DND-41 (cell line): ENCODE results near the gene EIPR1.

Experiments used
- ATAC-seq: fragments of 200-7000 bp; cut with Tn5 transposase; 3 replicates; pipeline ENCODE4 v1.9.1; 2021; ENCODE audit warnings: low read depth; ENCODE audit not compliant: insufficient read depth
- DNase-seq: peaks from one replicate; pipeline ENCODE4 v3.0.0-alpha.2; 2020
- H2AFZ ChIP-seq: 2 replicates; pipeline ENCODE4 v1.6.0; 2012; ENCODE audit warnings: low read depth, low read length
- H3K27ac ChIP-seq: 2 replicates; pipeline ENCODE4 v1.5.1; 2012; ENCODE audit warnings: low read length, inconsistent platforms
- H3K27me3 ChIP-seq: fragments of 200-600 bp; sonication (generic); 2 replicates; pipeline ENCODE4 v1.6.0; 2012; ENCODE audit warnings: low read length, mild to moderate bottlenecking, inconsistent platforms; ENCODE audit not compliant: insufficient read depth, poor library complexity
- H3K36me3 ChIP-seq: 2 replicates; pipeline ENCODE4 v1.5.1; 2012; ENCODE audit warnings: low read length, inconsistent platforms; ENCODE audit not compliant: insufficient read depth
- H3K4me1 ChIP-seq: 2 replicates; pipeline ENCODE4 v1.5.1; 2012; ENCODE audit warnings: mild to moderate bottlenecking, low read length; ENCODE audit not compliant: insufficient read depth
- H3K4me2 ChIP-seq: 2 replicates; pipeline ENCODE4 v1.6.0; 2012; ENCODE audit warnings: mild to moderate bottlenecking, moderate library complexity, low read length, inconsistent platforms; ENCODE audit not compliant: insufficient read depth
- H3K4me3 ChIP-seq, 2 experiments: fragments of 200-600 bp in 1 of 2; shearing (Covaris generic) in 1 of 2; 2 replicates each; pipeline ENCODE4 v1.5.1; 2012 to 2016; ENCODE audit warnings: inconsistent platforms in 2 of 2, low read length in 2 of 2, mild to moderate bottlenecking in 2 of 2, low read depth in 1 of 2, moderate library complexity in 1 of 2
- H3K79me2 ChIP-seq: 2 replicates; pipeline ENCODE4 v1.6.0; 2012; ENCODE audit warnings: low read length, inconsistent platforms; ENCODE audit not compliant: insufficient read depth
- H3K9ac ChIP-seq: 2 replicates; pipeline ENCODE4 v1.6.0; 2012; ENCODE audit warnings: low read depth, mild to moderate bottlenecking, inconsistent platforms, low read length, moderate library complexity
- H3K9me3 ChIP-seq: 2 replicates; pipeline ENCODE4 v1.5.1; 2012; ENCODE audit warnings: low read length, moderate library complexity, mild to moderate bottlenecking, inconsistent platforms; ENCODE audit not compliant: insufficient read depth, severe bottlenecking
- H4K20me1 ChIP-seq: 2 replicates; pipeline ENCODE4 v1.6.0; 2012; ENCODE audit warnings: low read length; ENCODE audit not compliant: insufficient read depth
- EZH2 ChIP-seq: IDR thresholded peaks from 3 replicates; pipeline ENCODE4 v1.6.1; 2012; ENCODE audit warnings: borderline replicate concordance, low read depth, mild to moderate bottlenecking, moderate library complexity, low read length, inconsistent platforms; ENCODE audit not compliant: severe bottlenecking
- TF ChIP-seq, protein P1 (sequence below): IDR thresholded peaks from 2 replicates; pipeline ENCODE4 v1.5.1; 2012; ENCODE audit warnings: borderline replicate concordance, low read length, moderate library complexity, mild to moderate bottlenecking; ENCODE audit not compliant: poor library complexity, severe bottlenecking; ENCODE audit errors: extremely low read depth

EIPR1 gene

GRCh38 chr2:3264010-3264744 is 113.4 kb downstream of the EIPR1 start:
- Histone ChIP-seq H3K9me3 (no peaks in the 10 kb centered on the region), H3K79me2 (no peaks in the 10 kb centered on the region), H3K27ac (no peak overlapping the region), H3K9ac (no peak overlapping the region), H3K36me3 (no peaks in the 10 kb centered on the region), H3K27me3 (no peaks in the 10 kb centered on the region), H2AFZ (no peak overlapping the region), H4K20me1 (no peaks in the 10 kb centered on the region), H3K4me2 (no peak overlapping the region), H3K4me3 (no peak overlapping the region), H3K4me1 (no peaks in the 10 kb centered on the region)
- DNase-seq (no peak), ATAC-seq (no peak)
- no peak for TF ChIP-seq EZH2
- TF ChIP-seq, protein P1, sequence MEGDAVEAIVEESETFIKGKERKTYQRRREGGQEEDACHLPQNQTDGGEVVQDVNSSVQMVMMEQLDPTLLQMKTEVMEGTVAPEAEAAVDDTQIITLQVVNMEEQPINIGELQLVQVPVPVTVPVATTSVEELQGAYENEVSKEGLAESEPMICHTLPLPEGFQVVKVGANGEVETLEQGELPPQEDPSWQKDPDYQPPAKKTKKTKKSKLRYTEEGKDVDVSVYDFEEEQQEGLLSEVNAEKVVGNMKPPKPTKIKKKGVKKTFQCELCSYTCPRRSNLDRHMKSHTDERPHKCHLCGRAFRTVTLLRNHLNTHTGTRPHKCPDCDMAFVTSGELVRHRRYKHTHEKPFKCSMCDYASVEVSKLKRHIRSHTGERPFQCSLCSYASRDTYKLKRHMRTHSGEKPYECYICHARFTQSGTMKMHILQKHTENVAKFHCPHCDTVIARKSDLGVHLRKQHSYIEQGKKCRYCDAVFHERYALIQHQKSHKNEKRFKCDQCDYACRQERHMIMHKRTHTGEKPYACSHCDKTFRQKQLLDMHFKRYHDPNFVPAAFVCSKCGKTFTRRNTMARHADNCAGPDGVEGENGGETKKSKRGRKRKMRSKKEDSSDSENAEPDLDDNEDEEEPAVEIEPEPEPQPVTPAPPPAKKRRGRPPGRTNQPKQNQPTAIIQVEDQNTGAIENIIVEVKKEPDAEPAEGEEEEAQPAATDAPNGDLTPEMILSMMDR, result no peak

GRCh38 chr2:3263487-3263886 is 114.1 kb downstream of the EIPR1 start:
- Histone ChIP-seq H2AFZ (no peak overlapping the region), H3K79me2 (no peaks in the 10 kb centered on the region), H3K27me3 (no peaks in the 10 kb centered on the region), H4K20me1 (no peaks in the 10 kb centered on the region), H3K9me3 (no peaks in the 10 kb centered on the region), H3K36me3 (no peaks in the 10 kb centered on the region), H3K4me1 (no peaks in the 10 kb centered on the region), H3K4me2 (no peak overlapping the region), H3K27ac (no peak overlapping the region), H3K9ac (no peak overlapping the region), H3K4me3 (no peak overlapping the region)
- ATAC-seq (no peak), DNase-seq (no peak)
- no peak for TF ChIP-seq EZH2
- TF ChIP-seq, protein P1, result no peak

- Histone ChIP-seq H3K4me3 (no peak overlapping the region), H4K20me1 (no peaks in the 10 kb centered on the region), H3K4me2 (no peak overlapping the region), H3K27ac (no peak overlapping the region), H2AFZ (no peak overlapping the region), H3K27me3 (no peaks in the 10 kb centered on the region), H3K9ac (no peak overlapping the region), H3K4me1 (no peaks in the 10 kb centered on the region), H3K9me3 (no peaks in the 10 kb centered on the region), H3K79me2 (no peaks in the 10 kb centered on the region), H3K36me3 (no peaks in the 10 kb centered on the region)
- TF ChIP-seq, protein P1, result no peak
- TF ChIP-seq EZH2, result no peak
- no peak for ATAC-seq
- no peak for DNase-seq
These were observed 114.9 kb downstream of the EIPR1 start for GRCh38 chr2:3262437-3263388.
